DMS 273 (cell line): ENCODE results near the gene CBR4.
A peak's percentile ranks its signal among the peaks of the same experiment; 100 is the strongest.
"Not testable (repeated sequence)": the region's sequence is repeated elsewhere in the genome, so short reads cannot be mapped to it uniquely, and the experiment has no call there.

Source experiments
- DNase-seq: peaks from one replicate; lab custom pipeline; 2025; ENCODE audit not compliant: unreplicated experiment; lab: John Stamatoyannopoulos, UW

The CBR4 gene

DNA sequence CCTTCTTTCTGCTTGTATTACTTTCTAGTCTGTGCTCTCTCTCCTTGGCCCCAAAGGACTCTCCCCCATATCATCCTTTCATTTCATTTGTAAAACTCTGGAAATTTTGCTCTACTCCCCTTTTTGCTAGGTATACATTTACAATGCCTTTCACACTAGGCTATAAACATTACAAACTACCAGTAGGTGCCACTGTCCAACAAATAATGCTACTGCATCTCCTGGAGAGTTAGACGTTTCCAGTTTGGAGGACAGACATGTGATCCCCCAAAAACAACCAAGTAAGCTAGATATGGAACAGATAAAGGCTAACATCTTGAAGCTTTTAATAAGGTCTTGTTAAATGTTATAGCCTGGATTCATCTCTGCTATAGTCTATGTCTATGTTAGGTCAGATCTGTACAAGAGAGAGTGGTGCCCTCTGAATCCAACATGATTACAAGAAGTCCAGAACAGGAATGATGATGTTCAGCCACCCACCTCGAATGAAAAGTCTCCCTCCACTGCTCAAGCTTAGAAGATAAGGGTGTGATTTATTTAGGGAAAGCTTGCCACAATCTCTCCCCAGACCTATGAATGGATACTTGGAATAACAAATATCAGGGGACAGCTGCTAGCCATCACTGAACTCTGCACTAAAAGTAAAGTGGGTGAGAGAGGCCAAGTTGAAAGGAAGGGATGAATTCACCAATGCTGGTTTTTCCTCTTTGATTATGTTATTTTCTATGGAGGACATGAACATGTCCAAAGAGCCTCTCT, 14.3 kb downstream of the CBR4 start:
- peak; percentile 10 for DNase-seq

DNA sequence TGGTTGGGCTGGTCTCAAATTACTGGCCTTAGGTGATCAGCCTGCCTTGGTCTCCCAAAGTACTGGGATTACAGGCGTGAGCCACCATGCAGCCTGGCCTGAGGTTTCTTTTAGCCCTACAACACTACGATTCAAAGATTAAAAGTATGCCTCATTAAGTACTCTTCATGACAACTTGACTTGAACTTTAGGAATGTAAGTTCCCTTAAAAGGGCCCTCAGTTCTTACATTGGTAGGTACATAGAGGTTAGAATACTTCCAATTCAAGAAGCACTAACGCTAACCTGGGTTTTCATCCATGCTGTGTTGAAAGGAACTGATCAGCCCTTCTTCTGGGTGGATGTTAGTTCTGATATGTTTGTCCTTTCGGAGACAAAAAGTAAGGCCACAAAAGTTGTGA, 15.1 kb downstream of the CBR4 start:
- DNase-seq: no peak

DNA sequence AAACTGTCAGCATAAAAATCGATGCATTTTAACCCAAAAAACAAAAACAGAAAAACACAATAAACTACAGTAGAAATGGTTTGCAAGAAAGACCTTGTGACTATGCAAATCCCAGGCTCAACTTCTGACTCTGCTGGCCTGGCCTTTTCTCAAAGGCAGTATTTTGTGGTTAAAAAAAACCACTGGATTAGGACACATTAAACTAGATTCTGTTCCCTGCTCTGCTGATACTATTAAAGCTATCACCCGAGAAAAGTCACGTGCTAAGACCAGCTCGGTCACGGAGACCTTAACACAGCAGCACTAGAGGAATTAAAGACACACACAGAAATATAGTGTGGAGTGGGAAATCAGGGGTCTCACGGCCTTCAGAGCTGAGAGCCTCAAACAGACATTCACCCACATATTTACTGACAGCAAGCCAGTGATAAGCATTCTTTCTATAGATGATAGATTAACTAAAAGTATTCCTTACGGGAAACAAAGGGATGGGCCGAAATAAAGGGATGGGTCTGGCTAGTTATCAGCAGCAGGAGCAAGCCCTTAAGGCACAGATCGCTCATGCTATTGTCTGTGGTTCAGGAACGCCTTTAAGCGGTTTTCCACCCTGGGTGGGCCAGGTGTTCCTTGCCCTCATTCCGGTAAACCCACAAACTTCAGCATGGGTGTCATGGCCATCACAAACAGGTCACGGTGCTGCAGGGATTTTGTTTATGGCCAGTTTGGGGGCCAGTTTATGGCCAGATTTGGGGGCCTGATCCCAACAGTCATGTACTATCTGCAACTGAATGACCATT, 16.1 kb downstream of the CBR4 start:
- DNase-seq: no peak

DNA sequence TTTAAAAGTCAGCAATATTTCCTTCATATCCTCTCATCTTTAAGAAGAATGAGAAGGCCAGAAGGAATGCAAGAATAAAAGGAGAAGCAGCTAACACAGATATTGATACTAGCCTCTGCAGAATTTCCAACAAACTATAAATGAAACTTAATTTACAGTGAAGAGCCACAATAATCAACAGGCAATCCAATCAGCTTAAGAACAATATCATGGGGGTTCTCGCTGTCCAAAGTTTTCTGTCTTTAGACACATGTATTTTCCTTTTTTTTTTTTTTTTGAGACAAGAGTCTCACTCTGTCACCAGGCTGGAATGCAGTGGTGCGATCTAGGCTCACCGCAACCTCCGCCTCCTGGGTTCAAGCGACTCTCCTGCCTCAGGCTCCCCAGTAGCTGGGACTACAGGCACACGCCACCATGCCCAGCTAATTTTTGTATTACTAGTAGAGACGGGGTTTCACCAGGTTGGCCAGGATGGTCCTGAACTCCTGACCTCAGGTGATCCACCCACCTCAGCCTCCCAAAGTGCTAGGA, 17.0 kb downstream of the CBR4 start:
- DNase-seq: not testable (repeated sequence)

DNA sequence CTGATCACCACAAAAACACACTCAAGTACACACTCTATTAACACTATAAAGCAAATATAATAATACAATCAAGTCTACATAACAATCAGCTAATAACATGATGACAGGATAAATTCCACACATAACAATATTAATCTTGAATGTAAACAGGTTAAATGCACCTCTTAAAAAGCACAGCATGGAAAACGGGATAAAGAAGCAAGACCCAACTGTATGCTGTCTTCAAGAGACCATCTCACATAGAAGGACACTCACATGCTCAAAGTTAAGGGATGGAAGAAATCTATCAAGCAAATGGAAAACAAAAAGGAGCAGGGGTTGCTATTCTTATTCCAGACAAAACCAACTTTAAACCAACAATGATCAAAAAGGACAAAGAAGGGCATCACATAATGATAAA, 28.1 kb downstream of the CBR4 start:
- no peak for DNase-seq

DNA sequence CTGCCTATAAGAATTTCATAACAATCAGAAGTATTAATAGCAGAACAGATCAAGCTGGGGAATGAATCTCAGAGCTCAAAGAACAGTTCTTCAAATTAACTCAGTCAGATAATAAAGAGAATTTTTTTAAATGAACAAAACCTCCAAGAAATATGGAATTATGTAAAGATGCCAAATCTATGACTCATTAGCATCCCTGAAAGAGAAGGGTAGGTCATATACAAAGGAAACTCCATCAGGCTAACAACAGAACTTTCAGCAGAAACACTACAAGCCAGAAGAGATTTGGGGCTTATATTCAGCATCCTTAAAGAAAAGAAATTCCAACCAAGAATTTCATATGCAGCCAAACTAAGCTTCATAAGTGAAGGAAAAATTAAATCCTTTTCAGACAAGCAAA, 28.6 kb downstream of the CBR4 start:
- DNase-seq: no peak

DNA sequence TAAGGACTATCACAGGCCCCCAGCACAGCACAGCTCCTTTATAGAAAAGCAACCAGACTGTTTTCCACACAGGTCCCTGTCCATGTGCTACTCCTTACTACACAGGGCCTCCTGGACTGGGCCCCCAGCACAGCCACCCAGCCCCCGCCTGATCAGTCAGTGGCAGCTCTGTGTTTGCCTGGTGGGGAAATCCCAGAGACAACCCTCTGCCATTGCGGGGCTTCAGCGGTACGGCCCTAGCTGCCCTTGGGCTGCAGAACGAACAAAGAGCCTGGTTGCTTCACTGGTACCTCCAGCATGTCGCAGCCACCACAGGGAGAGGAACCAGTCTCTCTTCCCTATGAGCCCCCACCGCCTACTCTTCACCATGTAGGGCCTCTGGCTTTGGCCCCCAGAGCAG, 30.7 kb downstream of the CBR4 start:
- DNase-seq: no peak

DNA sequence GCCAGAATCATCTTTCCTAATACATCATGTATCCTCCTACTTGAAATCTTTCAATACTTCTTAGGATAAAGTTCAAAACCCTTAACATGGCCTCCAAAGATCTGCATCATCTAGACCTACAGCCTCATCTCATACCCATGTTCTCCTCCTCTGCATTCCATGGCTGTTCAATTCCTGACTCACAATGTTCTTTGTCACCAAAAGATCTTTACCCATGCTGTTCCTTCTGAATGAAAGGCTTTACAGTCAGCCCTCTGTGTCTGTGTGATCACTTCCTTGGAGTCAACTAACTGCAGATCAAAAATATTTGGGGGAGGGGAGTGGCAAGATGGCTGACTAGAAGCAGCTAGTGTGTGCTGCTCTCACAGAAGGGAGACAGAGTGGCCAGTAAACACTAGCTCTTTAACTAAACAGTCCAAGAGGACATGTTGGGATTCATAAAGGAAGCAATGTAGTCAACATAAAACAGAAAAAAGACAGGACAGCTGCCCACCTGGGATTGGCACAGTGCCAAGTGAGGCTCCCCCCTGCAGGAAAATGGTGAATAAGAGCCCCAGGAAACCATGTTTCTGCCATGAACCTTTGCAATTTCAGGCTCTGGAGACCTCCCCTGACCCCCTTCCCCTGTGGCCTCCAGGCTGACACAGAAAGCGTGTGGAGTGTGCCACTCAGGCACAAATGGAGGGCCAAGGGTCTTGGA, 31.9 kb downstream of the CBR4 start:
- no peak for DNase-seq

DNA sequence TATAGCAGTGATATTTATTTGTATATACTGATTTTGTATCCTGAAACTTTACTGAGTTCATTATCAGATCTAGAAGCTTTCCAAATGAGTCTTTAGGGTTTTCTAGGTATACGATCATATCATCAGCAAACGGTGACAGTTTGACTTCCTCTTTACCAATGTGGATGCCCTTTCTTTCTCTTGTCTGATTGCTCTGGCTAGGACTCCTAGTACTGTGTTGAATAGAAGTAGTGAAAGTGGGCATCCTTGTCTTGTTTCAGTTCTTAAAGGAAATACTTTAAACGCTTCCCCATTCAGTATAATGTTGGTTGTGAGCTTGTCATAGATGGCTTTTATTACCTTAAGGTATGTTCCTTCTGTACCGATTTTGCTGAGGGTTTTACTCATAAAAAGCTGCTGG, 37.5 kb downstream of the CBR4 start:
- DNase-seq: no peak

DNA sequence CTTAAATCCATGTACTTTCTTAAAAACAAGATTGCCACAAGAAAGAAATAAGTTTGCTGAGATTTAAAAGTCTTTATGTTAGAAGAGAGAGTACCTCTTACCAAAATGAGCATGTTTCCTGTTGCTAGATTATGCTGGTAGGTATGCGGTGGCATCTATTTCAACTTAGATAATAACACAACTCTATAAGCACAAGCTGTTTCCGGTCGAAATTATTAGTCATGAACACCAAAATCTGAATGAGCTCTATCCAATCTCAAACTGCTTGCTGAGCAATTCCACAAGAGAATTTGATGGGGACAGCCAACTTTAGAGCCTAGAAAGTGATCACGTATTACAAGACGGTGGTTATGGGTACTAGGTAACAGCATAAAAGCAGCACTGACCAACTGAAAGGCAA, 49.3 kb downstream of the CBR4 start:
- DNase-seq: no peak

DNA sequence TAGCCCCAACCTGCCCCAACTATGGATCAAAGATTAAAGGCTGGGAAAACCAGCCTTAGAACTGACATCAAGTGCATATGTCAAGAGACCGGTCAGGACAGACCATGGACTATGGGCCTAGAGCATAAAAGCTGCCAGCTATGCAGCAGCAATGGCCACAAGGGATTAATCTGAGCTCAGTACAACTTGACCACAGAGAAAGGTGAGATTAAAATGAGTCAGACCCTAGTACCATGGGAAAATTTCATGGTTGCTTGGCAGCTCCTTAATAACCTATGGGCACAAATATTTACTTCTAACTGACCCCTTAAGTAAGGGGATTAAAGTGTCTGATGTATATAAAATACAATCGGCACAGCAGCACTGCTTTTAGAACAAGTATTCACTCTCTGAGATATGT, 54.4 kb downstream of the CBR4 start:
- DNase-seq: no peak

DNA sequence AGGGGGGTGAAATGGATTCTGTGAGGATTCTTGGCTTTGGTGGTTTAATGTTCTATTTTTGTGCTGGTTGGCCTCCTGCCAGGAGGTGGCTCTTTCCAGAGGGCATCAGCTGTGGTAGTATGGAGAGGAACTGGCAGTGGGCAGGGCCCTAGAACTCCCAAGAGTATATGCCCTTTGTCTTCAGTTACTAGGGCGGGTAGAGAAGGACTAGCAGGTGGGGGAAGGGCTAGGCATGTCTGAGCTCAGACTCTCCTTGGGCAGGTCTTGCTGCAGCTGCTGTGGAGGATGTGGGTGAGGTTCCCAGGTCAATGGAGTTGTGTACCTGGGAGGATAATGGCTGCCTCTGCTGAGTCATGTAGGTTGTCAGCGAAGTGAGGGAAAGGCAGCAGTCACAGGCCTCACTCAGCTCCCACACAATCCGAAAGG, 57.2 kb downstream of the CBR4 start:
- DNase-seq: not testable (repeated sequence)

DNA sequence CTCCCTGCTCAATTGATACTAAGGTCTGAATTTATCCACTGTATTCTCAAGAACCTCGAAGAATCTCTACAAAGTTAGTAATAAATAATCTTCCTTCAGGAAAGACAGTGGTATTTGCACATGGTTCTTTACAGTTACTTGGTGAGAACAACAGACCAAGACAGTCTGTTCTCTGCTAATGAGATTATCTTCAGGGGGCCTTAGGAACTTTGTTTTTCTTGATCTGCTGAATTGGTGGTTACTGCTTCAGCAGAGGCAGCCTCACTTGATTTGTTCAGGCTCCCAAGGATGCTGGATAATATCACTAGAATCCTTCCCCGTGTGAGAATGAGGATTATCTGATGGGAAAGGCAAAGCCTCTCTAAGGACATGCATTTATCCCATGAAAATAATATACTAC, 64.8 kb downstream of the CBR4 start:
- no peak for DNase-seq

DNA sequence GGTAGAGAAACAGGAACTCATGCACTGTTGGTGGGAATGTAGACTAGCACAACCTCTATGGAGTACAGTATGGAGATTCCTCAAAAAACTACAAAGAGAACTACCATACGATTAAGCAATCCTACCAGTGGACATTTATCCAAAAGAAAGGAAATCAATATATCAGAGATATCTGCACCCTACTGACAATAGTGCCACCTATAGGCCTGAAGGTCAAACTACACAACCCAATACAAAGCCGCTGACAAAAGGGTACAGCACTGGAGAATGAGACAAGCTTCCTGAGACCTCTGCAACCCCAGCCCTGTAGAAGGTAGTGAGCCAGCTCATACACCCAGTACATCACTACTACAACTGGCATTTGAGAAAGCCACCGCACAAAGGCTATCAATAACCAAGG, 67.1 kb downstream of the CBR4 start:
- DNase-seq: peak; percentile 16
